ENCODE data around the gene CRTC1.
"Not testable (repeated sequence)": the region's sequence is repeated elsewhere in the genome, so short reads cannot be mapped to it uniquely, and the experiment has no call there.

GRCh38 chr19:18816645-18817044, 133.2 kb downstream of the CRTC1 start:
- not testable (repeated sequence) for TF ChIP-seq CTCF (IDR thresholded peaks at IDR 0.05 in 4 of 5, conservative IDR thresholded peaks at IDR 0.05 in 1 of 5); POLR2A (IDR thresholded peaks at IDR 0.05)
